Suppressor macrophage treated with lipopolysaccharide for 1 hour (primary cell): ENCODE data around the gene CHTF8.

Source experiments
- DNase-seq, 3 donors: peaks; one replicate each; pipeline ENCODE4 v3.0.0-alpha.2; 2020 to 2022

Gene CHTF8

GRCh38 chr16:69112285-69113129 lies 19.9 kb downstream of the CHTF8 start:
- DNase-seq = peak; percentile 51 to 80 (median 62)

GRCh38 chr16:69111876-69112230 lies 20.5 kb downstream of the CHTF8 start:
- no peak for DNase-seq

- DNase-seq = no peak
Measured at GRCh38 chr16:69111216-69111875, 21.0 kb downstream of the CHTF8 start.

GRCh38 chr16:69110406-69110805 lies 22.0 kb downstream of the CHTF8 start:
- DNase-seq = no peak

GRCh38 chr16:69109486-69110270 lies 22.7 kb downstream of the CHTF8 start:
- DNase-seq = no peak

- no peak for DNase-seq
Measured at GRCh38 chr16:69108905-69109252, 23.5 kb downstream of the CHTF8 start.

GRCh38 chr16:69108064-69108904 lies 24.1 kb downstream of the CHTF8 start:
- DNase-seq = no peak

- peak in 1 of 3 donors; percentile 21 for DNase-seq
Measured at GRCh38 chr16:69107316-69107962, 24.9 kb downstream of the CHTF8 start.

- peak in 1 of 3 donors; percentile 13 for DNase-seq
Measured at GRCh38 chr16:69106491-69107315, 25.7 kb downstream of the CHTF8 start.

- peak; percentile 29 to 79 (median 56) for DNase-seq
Measured at GRCh38 chr16:69105501-69106361, 26.7 kb downstream of the CHTF8 start, which contains the start of gene HAS3. HAS3 (plus strand) TSS chr16:69105653; CDS start chr16:69109396, 3,743 bp downstream.

- no peak for DNase-seq
Measured at GRCh38 chr16:69100071-69100691, 32.2 kb downstream of the CHTF8 start.

GRCh38 chr16:69095193-69095592 lies 37.2 kb downstream of the CHTF8 start:
- DNase-seq = no peak

- DNase-seq = peak; percentile 53 to 62 (median 62)
Measured at GRCh38 chr16:69094501-69094900, 37.9 kb downstream of the CHTF8 start.

- DNase-seq = no peak
Measured at GRCh38 chr16:69093974-69094373, 38.4 kb downstream of the CHTF8 start.

- no peak for DNase-seq
Measured at GRCh38 chr16:69089091-69089910, 43.1 kb downstream of the CHTF8 start.

GRCh38 chr16:69088684-69089083 lies 43.7 kb downstream of the CHTF8 start:
- no peak for DNase-seq

- no peak for DNase-seq
Measured at GRCh38 chr16:69087161-69087581, 45.2 kb downstream of the CHTF8 start.

- DNase-seq = no peak
Measured at GRCh38 chr16:69085032-69085695, 47.2 kb downstream of the CHTF8 start.
